Duodenal mucosa (tissue), 2 donors: ENCODE data around the gene NSF.
"Not testable (repeated sequence)": the region's sequence is repeated elsewhere in the genome, so short reads cannot be mapped to it uniquely, and the experiment has no call there.

Experiments
- H3K27ac ChIP-seq: one replicate; pipeline ENCODE4 v1.7.0; 2013; ENCODE audit warnings: low read depth, low read length
- H3K27me3 ChIP-seq, 2 donors: one replicate each; pipeline ENCODE4 v1.7.0; 2013; ENCODE audit warnings: low read length in 2 of 2, control low read depth in 1 of 2; ENCODE audit not compliant: insufficient read depth in 2 of 2, control insufficient read depth in 1 of 2
- H3K36me3 ChIP-seq, 2 donors: one replicate each; pipeline ENCODE4 v1.7.0; 2013; ENCODE audit warnings: low read length in 2 of 2, control low read depth in 1 of 2; ENCODE audit not compliant: insufficient read depth in 2 of 2, control insufficient read depth in 1 of 2
- H3K4me1 ChIP-seq, 2 donors: one replicate each; pipeline ENCODE4 v1.7.0; 2013; ENCODE audit warnings: low read length in 2 of 2, control low read depth in 1 of 2; ENCODE audit not compliant: insufficient read depth in 2 of 2, control insufficient read depth in 1 of 2
- H3K4me3 ChIP-seq, 2 donors: one replicate each; pipeline ENCODE4 v1.7.0; 2013; ENCODE audit warnings: low read length in 2 of 2, low read depth in 1 of 2
- H3K9ac ChIP-seq, 2 donors: one replicate each; pipeline ENCODE4 v1.7.0; 2013; ENCODE audit warnings: low read length in 2 of 2, low read depth in 1 of 2
- H3K9me3 ChIP-seq, 2 donors: one replicate each; pipeline ENCODE4 v1.7.0; 2013; ENCODE audit warnings: low read length in 2 of 2, control low read depth in 1 of 2; ENCODE audit not compliant: control insufficient read depth in 1 of 2

The NSF gene

GRCh38 chr17:46785696-46786095 lies 195.2 kb downstream of the NSF start:
- no peak overlapping the region for H3K4me3 ChIP-seq
- H3K4me1 ChIP-seq: peaks cover 10 to 17% of the 10 kb centered on the region in 2 donors
- H3K27ac ChIP-seq: no peak overlapping the region
- H3K9me3 ChIP-seq: no peaks in the 10 kb centered on the region
- H3K36me3 ChIP-seq: no peaks in the 10 kb centered on the region
- peaks cover 0 to 11% of the 10 kb centered on the region in 2 donors for H3K27me3 ChIP-seq
- no peak overlapping the region for H3K9ac ChIP-seq

GRCh38 chr17:46787478-46787877 lies 197.0 kb downstream of the NSF start:
- peaks cover 8 to 16% of the 10 kb centered on the region in 2 donors for H3K4me1 ChIP-seq

GRCh38 chr17:46788300-46788699 lies 197.8 kb downstream of the NSF start:
- Histone ChIP-seq H3K4me1 (peaks cover 0 to 7% of the 10 kb centered on the region in 2 donors), H3K9me3 (no peaks in the 10 kb centered on the region), H3K36me3 (no peaks in the 10 kb centered on the region), H3K9ac (no peak overlapping the region), H3K27ac (no peak overlapping the region), H3K4me3 (no peak overlapping the region), H3K27me3 (peaks cover 0 to 12% of the 10 kb centered on the region in 2 donors)

More at GRCh38 chr17:46787478-46787877, 197.0 kb downstream of the NSF start:
- H3K9ac ChIP-seq: no peak overlapping the region
- H3K4me3 ChIP-seq: no peak overlapping the region
- no peaks in the 10 kb centered on the region for H3K9me3 ChIP-seq
- peaks cover 0 to 12% of the 10 kb centered on the region in 2 donors for H3K27me3 ChIP-seq
- H3K27ac ChIP-seq: no peak overlapping the region
- no peaks in the 10 kb centered on the region for H3K36me3 ChIP-seq

GRCh38 chr17:46788796-46789195 lies 198.3 kb downstream of the NSF start:
- Histone ChIP-seq H3K27ac (no peak overlapping the region), H3K4me3 (no peak overlapping the region), H3K36me3 (no peaks in the 10 kb centered on the region), H3K27me3 (peaks cover under 1 to 17% of the 10 kb centered on the region in 2 donors), H3K4me1 (peaks cover 0 to 2% of the 10 kb centered on the region in 2 donors), H3K9me3 (no peaks in the 10 kb centered on the region), H3K9ac (no peak overlapping the region)

- H3K9ac ChIP-seq: no peak overlapping the region
- no peaks in the 10 kb centered on the region for H3K4me1 ChIP-seq
- no peaks in the 10 kb centered on the region for H3K36me3 ChIP-seq
- no peaks in the 10 kb centered on the region for H3K9me3 ChIP-seq
- no peak overlapping the region for H3K4me3 ChIP-seq
- H3K27ac ChIP-seq: no peak overlapping the region
- peaks cover 7 to 17% of the 10 kb centered on the region in 2 donors for H3K27me3 ChIP-seq
These were observed 199.1 kb downstream of the NSF start for GRCh38 chr17:46789610-46790009.

- Histone ChIP-seq H3K9me3 (no peaks in the 10 kb centered on the region), H3K4me1 (no peaks in the 10 kb centered on the region), H3K27me3 (peaks cover 7 to 20% of the 10 kb centered on the region in 2 donors), H3K9ac (no peak overlapping the region), H3K36me3 (no peaks in the 10 kb centered on the region), H3K4me3 (no peak overlapping the region), H3K27ac (no peak overlapping the region)
These were observed 199.7 kb downstream of the NSF start for GRCh38 chr17:46790216-46790615.

- Histone ChIP-seq H3K4me3 (no peak overlapping the region), H3K9me3 (no peaks in the 10 kb centered on the region), H3K27me3 (peaks cover 7 to 25% of the 10 kb centered on the region in 2 donors), H3K9ac (no peak overlapping the region), H3K27ac (no peak overlapping the region), H3K36me3 (no peaks in the 10 kb centered on the region), H3K4me1 (no peaks in the 10 kb centered on the region)
These were observed 201.1 kb downstream of the NSF start for GRCh38 chr17:46791531-46791930.

- H3K9ac ChIP-seq: no peak overlapping the region
- H3K9me3 ChIP-seq: no peaks in the 10 kb centered on the region
- H3K36me3 ChIP-seq: no peaks in the 10 kb centered on the region
- no peaks in the 10 kb centered on the region for H3K4me1 ChIP-seq
- no peak overlapping the region for H3K4me3 ChIP-seq
- no peak overlapping the region for H3K27ac ChIP-seq
- peaks cover 7 to 25% of the 10 kb centered on the region in 2 donors for H3K27me3 ChIP-seq
These were observed 201.6 kb downstream of the NSF start for GRCh38 chr17:46792071-46792470.

GRCh38 chr17:46793023-46793422 lies 202.6 kb downstream of the NSF start:
- peaks cover 7 to 25% of the 10 kb centered on the region in 2 donors for H3K27me3 ChIP-seq
- not testable (repeated sequence) for H3K4me1 ChIP-seq

GRCh38 chr17:46793541-46793940 lies 203.1 kb downstream of the NSF start:
- Histone ChIP-seq H3K9ac (no peak overlapping the region), H3K4me3 (no peak overlapping the region), H3K9me3 (no peaks in the 10 kb centered on the region), H3K27ac (no peak overlapping the region), H3K27me3 (peaks cover 7 to 25% of the 10 kb centered on the region in 2 donors), H3K36me3 (no peaks in the 10 kb centered on the region), H3K4me1 (no peaks in the 10 kb centered on the region)

More at GRCh38 chr17:46793023-46793422, 202.6 kb downstream of the NSF start:
- not testable (repeated sequence) for H3K9ac ChIP-seq, H3K27ac ChIP-seq, H3K9me3 ChIP-seq, H3K4me3 ChIP-seq, H3K36me3 ChIP-seq

GRCh38 chr17:46794318-46794717 lies 203.8 kb downstream of the NSF start:
- no peak overlapping the region for H3K9ac ChIP-seq
- no peaks in the 10 kb centered on the region for H3K36me3 ChIP-seq
- peaks cover 7 to 25% of the 10 kb centered on the region in 2 donors for H3K27me3 ChIP-seq
- no peaks in the 10 kb centered on the region for H3K9me3 ChIP-seq
- no peaks in the 10 kb centered on the region for H3K4me1 ChIP-seq
- H3K4me3 ChIP-seq: no peak overlapping the region
- no peak overlapping the region for H3K27ac ChIP-seq
